ENCODE measurements around the gene FRMD4A.
"Not testable (repeated sequence)": the region's sequence is repeated elsewhere in the genome, so short reads cannot be mapped to it uniquely, and the experiment has no call there.

Gene FRMD4A

DNA sequence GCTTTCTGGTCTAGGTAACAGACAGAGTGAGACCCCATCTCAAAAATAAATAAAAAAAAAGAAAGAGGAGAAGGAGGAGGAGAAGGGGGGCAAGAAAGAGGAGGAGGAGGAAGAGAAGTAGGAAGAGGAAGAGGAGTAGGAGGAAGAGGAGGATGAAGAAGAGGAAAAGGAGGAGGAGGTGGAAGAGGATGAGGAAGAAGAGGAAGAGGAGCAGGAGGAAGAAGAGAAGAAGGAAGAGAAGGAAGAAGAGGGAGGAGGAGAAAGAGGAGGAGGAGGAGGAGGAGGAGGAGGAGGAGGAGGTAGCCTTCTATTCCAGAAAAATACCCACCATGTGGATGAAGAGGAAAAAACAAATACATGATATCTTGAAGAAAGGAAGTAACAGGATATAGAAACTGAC lies 172.1 kb downstream of the FRMD4A start:
- in situ Hi-C loops (cut with MboI; ENCODE audit: low sequenced_read_pairs): no loop called here

DNA sequence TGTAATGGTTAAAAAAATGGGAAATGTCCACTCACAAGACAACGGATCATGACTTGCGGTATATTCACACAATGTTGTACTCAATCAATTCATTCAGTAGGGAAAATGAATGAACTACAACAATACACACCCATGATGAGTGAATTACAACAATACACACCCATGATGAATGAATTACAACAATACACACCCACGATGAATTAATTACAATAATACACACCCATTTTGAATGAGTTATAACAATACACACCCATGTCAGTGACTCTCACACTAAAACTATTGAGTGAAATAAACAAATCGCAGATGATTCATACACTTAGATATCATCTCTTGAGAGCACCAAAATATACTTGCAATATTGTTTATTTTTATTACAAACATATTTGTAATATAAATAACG lies 174.6 kb downstream of the FRMD4A start:
- in situ Hi-C loops (cut with MboI; ENCODE audit: low sequenced_read_pairs): no loop called here

DNA sequence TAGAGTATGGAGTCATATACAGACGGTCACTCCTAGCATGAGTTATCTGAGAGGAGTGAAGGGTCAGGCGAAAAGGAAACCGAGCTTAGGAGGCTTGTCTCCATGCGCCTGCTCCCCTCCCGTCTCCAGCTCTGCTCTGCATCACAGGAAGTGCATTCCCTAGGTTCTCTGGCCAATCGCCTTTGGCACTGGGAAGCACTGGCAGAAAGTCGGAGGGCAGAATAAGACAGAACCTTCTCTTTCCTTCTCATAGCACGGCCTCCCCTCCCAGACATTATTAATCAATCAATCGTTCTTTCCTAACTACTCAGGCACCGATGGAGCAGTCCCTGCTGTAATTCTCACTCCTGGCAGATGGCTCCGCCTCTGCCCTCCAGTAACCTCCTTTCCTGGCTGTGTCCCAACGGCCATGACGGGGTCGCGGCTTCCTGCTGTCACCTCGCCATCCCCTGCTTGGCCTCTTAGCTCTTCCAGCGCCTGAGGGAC lies 177.1 kb downstream of the FRMD4A start:
- in situ Hi-C loops (cut with MboI; ENCODE audit: low sequenced_read_pairs): no loop called here

DNA sequence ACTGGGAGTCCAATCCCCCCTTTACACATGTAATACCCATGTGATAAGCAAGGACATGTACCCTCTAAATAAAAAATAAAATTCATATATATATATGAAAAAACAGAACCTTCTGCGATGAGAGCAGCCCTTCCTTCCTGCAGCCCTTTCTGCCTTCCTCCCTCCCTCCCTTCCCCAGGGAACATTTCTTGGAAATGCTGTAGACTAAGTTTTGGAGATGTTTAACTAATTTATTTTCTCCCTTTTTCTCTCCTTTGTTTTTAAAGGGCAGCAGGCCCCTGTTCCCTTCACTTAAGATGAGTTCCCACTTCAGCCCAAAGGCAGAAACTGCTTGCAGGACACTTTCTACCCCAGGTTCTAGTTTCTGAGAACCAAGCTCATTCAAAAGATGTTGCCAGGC lies 179.2 kb downstream of the FRMD4A start:
- in situ Hi-C loops (cut with MboI; ENCODE audit: low sequenced_read_pairs): no loop called here

DNA sequence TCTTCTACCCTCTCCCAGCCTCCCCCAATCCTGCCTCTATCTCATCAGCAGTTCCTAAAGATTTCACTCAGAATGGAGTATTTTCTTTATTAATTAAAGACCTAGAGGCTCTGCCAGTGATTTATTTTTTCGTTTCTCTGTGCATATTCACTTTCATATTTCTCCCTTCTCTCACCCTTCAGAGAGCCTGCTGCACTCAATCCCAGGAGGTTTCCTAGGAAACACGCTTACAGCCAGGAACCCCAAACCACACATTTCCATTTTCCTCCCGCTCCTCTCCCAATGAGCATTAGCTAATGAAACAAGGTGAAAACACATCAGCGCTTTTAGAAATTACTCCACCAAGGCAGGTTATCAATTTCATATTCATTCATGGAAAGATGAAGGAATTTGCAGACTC lies 180.2 kb downstream of the FRMD4A start:
- in situ Hi-C loops (cut with MboI; ENCODE audit: low sequenced_read_pairs): no loop called here

DNA sequence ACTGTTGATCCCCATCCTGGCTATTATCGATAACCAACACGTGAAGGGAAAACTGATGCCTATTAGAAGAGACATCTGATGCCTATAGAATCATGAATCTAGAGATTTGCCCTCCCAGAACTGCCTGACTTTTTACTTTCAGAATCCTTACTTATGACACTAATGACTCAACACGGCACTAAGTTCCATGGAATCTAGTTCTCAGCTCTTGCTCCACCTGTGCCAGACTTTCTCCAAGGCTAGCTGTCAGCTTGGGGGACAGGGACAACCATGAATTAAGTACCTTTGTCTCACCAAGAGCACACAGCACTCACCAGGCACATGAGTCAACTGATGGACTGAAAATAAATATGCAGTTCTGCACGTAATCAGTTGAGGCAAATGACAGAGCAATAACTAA lies 184.2 kb downstream of the FRMD4A start:
- in situ Hi-C loops (cut with MboI; ENCODE audit: low sequenced_read_pairs): no loop called here

DNA sequence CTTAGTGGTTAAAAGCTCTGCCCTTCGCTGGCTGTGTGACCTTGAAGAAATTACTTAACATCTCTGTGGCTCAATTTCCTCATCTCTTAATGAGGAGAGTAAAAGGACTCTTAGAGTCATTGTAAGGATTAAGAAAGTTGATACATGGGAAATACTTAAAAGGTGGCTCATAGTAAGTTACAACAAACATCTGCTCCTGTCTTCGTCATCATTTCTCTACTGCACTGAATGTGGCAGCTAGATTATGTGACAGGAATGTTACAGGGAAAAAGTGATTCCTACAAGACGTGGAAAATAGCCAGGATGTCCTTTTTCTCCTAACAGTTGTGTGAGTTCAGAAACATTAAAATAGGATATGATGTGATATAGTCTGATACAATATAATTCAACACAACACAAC lies 184.7 kb downstream of the FRMD4A start:
- in situ Hi-C loops (cut with MboI; ENCODE audit: low sequenced_read_pairs): no loop called here

DNA sequence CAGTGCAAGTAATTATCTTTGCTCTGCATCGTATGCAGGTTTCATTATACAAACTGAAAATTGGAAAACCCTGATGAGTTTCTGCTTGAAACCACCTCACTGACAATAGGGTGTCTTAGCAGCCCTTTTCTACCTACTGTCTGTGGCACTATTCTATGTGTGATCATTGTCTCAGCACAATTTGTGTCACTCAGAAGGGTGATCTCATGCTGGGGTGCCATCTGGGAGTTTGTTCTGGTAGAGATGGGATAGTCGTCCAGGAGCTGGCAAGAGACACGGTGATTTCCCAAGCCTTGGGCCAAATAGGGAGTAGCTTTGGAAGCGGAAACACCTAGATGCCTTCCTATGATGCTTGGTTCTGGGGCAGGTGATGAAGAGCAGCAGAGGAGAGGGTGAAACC lies 186.3 kb downstream of the FRMD4A start:
- in situ Hi-C loops (cut with MboI; ENCODE audit: low sequenced_read_pairs): no loop called here

DNA sequence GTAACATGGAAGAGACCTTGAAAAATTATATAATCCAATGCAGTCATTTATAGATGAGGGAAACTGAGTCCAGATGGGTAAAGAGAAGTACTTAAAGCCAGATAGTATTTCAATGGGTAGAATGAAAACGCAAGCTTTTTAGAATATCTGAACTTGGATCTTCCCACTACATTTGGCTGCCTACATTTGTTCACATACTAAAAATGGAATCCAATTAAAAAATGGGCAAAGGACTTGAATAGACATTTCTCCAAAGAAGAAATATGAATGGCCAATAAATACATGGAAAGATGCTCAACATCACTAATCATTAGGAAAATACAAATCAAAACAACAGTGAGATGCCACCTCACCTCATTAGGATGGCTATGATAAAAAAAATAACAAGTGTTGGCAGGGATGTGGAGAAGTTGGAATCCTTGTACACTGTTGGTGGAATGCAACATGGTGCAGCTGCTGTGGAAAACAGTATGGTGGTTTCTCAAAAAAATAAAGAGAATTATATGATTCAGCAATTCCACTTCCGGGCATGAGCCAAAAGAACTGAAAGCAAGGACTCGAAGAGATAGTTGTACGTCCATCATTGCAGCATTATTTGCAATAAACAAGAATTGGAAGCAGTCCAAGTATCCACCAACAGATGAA lies 188.0 kb downstream of the FRMD4A start:
- in situ Hi-C loops (cut with MboI; ENCODE audit: low sequenced_read_pairs): no loop called here

DNA sequence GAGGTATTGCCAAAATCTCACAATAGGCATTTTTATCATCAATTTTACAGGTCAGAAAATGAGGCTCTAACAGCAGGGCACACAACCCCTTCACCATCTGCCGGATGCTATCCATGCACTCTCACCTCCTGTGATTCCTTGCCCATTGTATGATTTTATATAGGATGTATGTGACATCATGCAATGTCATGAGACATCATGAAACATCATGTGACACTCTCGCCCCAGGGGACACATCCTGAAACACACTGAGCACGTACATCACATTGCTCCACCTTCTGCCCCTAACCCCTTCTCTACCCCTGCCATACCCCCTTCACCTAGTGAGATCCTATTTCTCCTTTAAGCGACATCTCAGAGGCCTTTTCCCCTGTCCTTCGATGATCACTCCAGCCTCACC lies 189.4 kb downstream of the FRMD4A start:
- in situ Hi-C loops (cut with MboI; ENCODE audit: low sequenced_read_pairs): no loop called here

DNA sequence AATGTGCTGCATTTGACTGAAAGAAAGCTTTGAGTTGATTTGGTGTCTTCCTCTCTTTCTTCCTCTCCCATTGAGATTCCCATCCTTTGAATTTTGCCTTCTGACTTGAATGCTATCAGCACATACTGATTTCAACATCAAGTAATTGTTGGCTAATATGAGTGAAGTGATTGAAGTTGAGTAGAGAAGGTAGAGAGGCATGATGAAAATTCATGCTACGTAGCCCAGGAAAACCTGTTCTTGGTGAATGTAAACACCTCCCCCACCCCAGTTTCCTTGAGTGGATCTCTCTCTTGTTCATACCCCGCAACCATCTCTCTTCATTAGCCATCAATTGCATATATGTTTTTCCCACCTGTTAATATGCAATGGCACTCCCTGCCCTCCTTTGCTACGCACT lies 193.3 kb downstream of the FRMD4A start:
- in situ Hi-C loops (cut with MboI; ENCODE audit: low sequenced_read_pairs): no loop called here

DNA sequence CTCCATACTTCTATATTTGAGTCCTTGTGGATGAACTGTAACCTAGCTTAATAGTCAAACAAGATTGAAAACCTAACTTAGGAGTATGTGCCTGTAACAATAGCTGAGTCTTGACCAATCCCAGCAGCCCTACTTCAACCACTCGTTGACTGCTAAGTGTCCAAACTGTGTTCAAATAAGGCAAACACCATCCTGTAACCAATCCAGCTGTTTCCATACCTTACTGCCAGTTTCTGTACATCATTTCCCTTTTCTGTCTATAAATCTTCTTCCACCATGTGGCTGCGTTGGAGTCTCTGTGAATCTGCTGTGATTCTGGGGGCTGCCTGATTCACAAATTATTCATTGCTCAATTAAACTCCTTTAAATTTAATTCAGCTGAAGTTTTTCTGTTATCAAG lies 195.5 kb downstream of the FRMD4A start:
- in situ Hi-C loops (cut with MboI; ENCODE audit: low sequenced_read_pairs): not testable (repeated sequence)

DNA sequence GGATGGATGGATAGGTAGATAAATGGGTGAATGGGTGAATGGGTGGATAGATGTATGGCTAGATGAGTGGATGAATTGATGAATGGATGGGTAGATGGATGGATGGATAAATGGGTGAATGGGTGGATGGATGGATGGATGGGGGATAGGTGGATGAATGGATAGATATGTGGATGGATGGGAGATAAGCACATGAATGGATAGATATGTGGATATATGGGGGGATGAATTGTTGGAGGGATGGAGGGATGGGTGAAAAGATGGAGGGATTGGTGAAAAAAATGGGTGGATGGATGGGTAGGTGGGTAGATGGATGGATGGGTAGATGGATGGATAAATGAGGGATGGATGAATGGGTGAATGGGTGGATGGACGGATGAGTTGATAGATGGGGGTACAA lies 196.4 kb downstream of the FRMD4A start:
- in situ Hi-C loops (cut with MboI; ENCODE audit: low sequenced_read_pairs): no loop called here

DNA sequence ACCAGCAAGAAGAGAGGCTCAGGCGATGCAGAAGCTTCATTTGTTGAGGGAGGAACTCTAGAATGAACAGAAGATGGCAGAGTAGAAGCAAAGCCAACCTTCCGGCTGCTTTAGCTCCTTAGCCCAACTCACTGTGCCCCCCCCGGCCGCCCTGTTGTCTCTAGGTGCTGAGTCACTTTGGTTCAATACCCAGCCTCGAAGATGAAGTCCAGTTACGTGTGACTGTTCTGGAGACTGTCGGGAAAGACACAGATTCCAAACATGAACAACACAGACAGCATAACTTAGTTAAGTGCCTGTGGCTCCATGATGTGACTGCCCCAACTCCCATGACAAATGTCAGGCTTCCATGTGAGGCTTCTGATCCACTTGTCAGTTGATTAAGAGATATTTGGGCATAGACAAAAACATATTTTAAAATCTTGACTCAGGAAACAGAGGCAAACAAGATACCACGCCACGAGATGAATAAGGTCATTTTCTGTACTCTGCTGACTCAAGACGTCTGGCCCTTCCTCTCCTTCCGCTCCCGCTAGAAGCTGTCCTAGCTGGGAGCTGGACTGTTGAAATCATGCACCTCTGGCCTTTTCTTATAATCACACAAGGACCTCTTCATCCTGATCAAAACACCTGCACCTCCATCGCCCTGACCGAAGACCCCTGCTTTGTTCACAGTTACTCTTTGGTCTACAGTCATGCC lies 199.3 kb downstream of the FRMD4A start:
- in situ Hi-C loops (cut with MboI; ENCODE audit: low sequenced_read_pairs): no loop called here

DNA sequence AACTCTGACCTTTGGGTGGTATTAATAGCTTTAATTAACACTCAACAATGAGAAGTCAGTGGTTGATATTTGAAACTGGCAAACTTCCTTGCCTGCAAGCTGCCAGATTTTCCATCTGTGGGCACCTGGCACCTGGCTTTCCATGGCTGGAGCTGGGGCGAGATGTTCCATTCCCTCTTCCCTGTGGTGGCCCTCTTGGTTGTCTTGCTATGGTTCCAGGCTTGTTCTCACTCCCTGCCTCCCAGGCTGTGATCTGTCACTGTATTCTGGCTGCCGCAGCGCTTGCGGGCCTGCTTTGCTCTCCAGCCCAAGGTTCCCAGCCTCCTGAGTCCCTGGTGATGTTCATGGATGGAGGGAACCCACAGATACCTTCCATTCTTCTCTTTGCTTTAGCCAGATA lies 201.0 kb downstream of the FRMD4A start:
- in situ Hi-C loops (cut with MboI; ENCODE audit: low sequenced_read_pairs): no loop called here

DNA sequence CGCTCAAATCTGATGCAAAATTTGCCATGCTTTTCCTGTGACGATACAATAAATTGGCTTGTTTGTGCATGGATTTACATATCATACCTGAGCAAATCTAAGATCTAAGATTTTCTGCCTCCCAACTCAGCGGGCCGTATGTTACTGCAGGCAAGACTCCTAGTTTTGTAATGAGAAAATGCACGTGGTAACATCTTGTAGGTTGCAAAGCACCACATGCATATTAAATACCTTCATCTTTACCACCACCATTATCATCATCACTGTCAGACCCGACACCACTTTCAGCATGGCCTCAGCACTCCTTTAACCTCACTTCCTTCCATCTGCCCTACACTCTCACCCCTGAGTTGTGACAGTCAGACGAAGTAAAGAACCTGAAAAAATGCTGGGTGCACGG lies 202.2 kb downstream of the FRMD4A start:
- in situ Hi-C loops (cut with MboI; ENCODE audit: low sequenced_read_pairs): no loop called here

DNA sequence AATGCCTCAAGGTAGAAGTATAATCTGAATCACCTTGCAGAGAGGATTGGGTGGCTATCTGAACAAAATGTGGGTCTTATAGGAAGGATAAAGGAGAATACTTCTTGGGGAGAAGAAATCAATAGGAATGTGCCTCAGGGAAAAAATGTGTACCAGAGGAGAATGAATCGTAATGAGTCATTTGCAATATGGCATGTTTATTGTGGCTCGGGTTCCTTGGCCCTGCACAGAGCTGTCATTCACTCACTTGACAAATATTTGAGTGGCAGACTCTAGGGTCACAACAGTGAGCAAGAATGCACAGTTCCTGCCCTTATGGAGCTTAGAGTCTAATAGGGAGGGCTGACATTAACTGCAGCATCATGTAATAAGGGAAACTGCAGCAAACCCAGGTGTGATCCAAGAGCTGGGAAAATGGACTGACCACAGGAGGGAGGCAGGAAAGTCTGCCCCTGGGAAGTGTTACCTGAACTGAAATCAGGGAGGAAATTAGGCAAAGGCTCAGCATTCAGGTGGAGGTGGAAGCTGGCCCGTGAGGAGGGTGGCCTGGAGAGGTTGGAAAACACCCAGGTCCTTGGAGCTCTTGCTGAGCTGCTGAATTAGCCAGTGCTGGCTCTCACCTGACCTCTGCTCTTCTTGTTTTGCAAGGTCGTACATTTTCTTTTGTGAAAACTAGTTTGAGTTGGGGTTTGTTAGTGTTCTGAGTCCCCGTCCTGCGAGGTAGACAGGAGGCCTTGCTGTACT lies 203.9 kb downstream of the FRMD4A start:
- in situ Hi-C loops (cut with MboI; ENCODE audit: low sequenced_read_pairs): no loop called here

DNA sequence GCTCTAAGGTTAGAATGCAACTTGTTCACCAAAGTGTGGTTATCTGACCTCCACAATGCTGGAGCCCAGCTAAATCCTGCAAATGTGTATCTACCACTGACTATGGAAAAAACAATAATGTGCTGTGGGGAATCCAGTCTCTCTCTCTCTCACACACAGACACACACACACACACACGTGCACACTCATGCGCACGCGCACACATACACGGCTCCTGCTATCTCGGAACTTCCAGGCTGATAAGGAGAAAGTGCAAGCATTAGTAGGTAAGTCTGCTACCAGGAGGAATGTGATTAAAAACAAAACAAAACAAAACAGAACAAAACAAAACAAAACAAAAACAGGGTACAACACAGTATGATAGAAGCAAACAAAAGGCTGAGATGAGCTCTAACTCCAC lies 205.2 kb downstream of the FRMD4A start:
- in situ Hi-C loops (cut with MboI; ENCODE audit: low sequenced_read_pairs): no loop called here

DNA sequence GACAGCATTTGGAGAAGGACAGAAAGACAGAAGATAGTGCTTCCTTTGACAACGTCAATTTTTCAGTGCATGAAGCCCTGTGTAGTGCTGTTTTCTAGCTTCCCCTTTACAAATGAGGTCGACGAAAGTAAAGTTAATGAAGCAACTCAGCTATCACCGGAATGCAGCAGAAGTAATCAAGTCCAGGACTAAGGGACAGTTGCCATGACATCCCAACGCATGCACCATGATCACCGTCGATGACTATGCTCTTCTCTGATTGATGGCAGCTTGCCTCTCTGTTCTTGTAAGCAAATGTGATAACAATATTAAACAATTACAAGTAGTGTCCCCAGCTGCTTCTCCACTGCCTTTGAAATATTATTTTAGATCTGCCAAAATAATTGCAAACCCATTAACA lies 205.8 kb downstream of the FRMD4A start:
- in situ Hi-C loops (cut with MboI; ENCODE audit: low sequenced_read_pairs): no loop called here

DNA sequence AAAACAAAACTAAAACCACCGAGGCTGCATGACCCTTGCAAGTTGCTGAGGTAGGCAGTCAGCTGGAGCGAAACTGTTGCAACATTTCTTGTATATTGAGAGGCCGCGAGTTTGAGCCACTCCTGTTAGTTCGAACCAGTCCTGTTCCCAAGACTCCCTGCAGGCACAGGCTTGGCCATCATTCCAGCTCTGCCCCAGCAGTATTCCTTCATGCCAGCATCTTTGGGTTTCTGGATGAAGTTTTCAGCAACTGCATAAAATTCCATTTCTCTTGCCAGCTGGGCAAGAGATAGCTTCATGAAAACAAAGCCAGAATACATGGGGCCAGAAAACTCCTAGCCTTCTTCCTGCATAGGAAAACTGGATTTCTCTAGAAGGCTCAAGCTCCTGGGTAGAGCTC lies 207.6 kb downstream of the FRMD4A start:
- in situ Hi-C loops (cut with MboI; ENCODE audit: low sequenced_read_pairs): no loop called here

DNA sequence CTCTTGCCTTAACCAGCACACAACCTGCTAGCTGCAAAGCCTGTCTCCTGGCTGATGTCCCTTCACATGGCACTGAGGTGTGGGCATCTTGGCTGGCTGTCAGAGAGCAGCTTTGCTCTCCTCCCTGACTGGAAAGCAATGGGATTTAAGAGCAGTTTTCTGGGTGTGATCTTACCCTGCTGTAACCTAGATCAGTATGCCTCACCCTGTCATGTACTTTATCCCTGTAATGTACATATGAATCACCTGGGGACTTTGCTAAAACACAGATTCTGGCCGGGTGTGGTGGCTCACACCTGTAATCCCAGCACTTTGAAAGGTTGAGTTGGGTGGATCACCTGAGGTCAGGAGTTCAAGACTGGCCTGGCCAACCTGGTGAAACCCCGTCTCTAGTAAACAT lies 209.9 kb downstream of the FRMD4A start:
- in situ Hi-C loops (cut with MboI; ENCODE audit: low sequenced_read_pairs): no loop called here

DNA sequence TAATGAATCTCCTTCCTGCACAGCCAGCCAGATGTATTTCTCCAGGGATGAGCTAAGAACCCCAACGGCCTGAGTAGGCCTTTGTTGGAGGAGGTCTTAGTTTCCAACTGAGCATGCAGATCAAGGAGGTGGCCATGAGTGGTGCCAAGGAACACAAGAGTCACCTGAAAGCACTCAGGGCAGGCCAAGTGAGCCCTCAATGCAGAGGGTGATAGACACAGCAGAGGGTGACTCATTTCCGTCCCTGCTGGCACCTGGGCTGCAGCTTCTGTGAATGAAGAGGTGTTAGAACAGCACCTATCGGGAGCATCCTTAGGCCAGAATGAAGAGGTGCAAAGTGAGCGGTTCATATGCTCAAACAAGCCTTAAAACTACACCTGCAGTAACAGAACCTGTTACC lies 211.8 kb downstream of the FRMD4A start:
- in situ Hi-C loops (cut with MboI; ENCODE audit: low sequenced_read_pairs): no loop called here

Measured in HL-60/S4 treated with retinoic acid at 250 ng/mL for 4 days and 3 days (cell line).